CD4-positive, alpha-beta T cell (primary cell): ENCODE data around the gene FARS2. TPM values are rescaled to one million over a fixed set of nuclear protein-coding genes. Genes with fewer than 3 reads are reported as not detected.

Experiments used
- ATAC-seq: fragments of 200-7000 bp; cut with Tn5 transposase; one replicate; pipeline ENCODE4 v1.10.0; 2022; ENCODE audit warnings: mild to moderate bottlenecking; ENCODE audit not compliant: poor library complexity
- CTCF ChIA-PET: fragments of 350-600 bp; sonication (Branson Sonifier 250); formaldehyde crosslinking; loops from one replicate; lab custom pipeline; 2021; ENCODE audit warnings: antibody characterized with exemption, inconsistent platforms; lab: Charles Lee
- POLR2A ChIA-PET: fragments of 350-600 bp; sonication (Branson Sonifier 250); formaldehyde crosslinking; loops from one replicate; lab custom pipeline; 2021; ENCODE audit warnings: antibody characterized with exemption, inconsistent platforms; lab: Charles Lee
- DNase-seq, 14 experiments: peaks; one replicate each; pipeline ENCODE4 v3.0.0-alpha.2; 2013 to 2020; ENCODE audit warnings: mixed read lengths in 2 of 14
- H3K27ac ChIP-seq, 2 donors: one replicate each; pipeline versions ENCODE4 v1.5.1 to v1.7.0; 2013; ENCODE audit warnings: low read length in 2 of 2, low read depth in 1 of 2, mild to moderate bottlenecking in 1 of 2
- H3K27me3 ChIP-seq, 2 experiments: 1 replicate in 1 of 2; 2 replicates in 1 of 2; pipeline versions ENCODE4 v1.6.1 to v1.7.0; 2013; ENCODE audit warnings: low read length in 2 of 2, control low read depth in 1 of 2, mild to moderate bottlenecking in 1 of 2, moderate library complexity in 1 of 2; ENCODE audit not compliant: insufficient read depth in 2 of 2, control insufficient read depth in 1 of 2
- H3K36me3 ChIP-seq: one replicate; pipeline ENCODE4 v1.6.1; 2013; ENCODE audit warnings: low read length, control low read depth; ENCODE audit not compliant: insufficient read depth
- H3K4me1 ChIP-seq: one replicate; pipeline ENCODE4 v1.6.1; 2013; ENCODE audit warnings: low read length, control low read depth; ENCODE audit not compliant: insufficient read depth
- H3K4me3 ChIP-seq: one replicate; pipeline ENCODE4 v1.5.1; 2013; ENCODE audit warnings: mild to moderate bottlenecking, low read length, moderate library complexity
- H3K9me3 ChIP-seq, 2 experiments: 1 replicate in 1 of 2; 2 replicates in 1 of 2; pipeline versions ENCODE4 v1.6.1 to v1.7.0; 2013; ENCODE audit warnings: low read length in 2 of 2, mild to moderate bottlenecking in 2 of 2, control low read depth in 1 of 2, moderate library complexity in 1 of 2; ENCODE audit not compliant: control insufficient read depth in 1 of 2, insufficient read depth in 1 of 2
- H3K27ac Mint-ChIP-seq: one replicate; pipeline ENCODE4 v1.8.0; 2020; ENCODE audit warnings: mixed read lengths
- H3K27me3 Mint-ChIP-seq: one replicate; pipeline ENCODE4 v1.8.0; 2021; ENCODE audit warnings: mixed read lengths
- H3K36me3 Mint-ChIP-seq: one replicate; pipeline ENCODE4 v1.8.0; 2021; ENCODE audit warnings: low read depth, mixed read lengths
- H3K4me1 Mint-ChIP-seq: one replicate; pipeline ENCODE4 v1.8.0; 2021; ENCODE audit warnings: low read depth, mixed read lengths
- H3K4me3 Mint-ChIP-seq: one replicate; pipeline ENCODE4 v1.8.0; 2020; ENCODE audit warnings: mild to moderate bottlenecking, mixed read lengths
- H3K9me3 Mint-ChIP-seq: one replicate; pipeline ENCODE4 v1.8.0; 2020; ENCODE audit warnings: mixed read lengths
- CTCF ChIP-seq: fragments of 200-600 bp; IDR thresholded peaks from one replicate; pipeline ENCODE4 v1.8.0; 2022; ENCODE audit warnings: antibody characterized with exemption, mild to moderate bottlenecking
- intact Hi-C, 2 experiments: fragments of 100-400 bp; cut with DNase I in 1 of 2; cut with micrococcal nuclease in 1 of 2; formaldehyde crosslinking; loops; one replicate each; pipeline versions ENCODE4 v1.15.1 to v1.9.0; 2023 to 2025; cut with DNase I, micrococcal nuclease
- total RNA-seq, 174 experiments: library from RNA in 2 of 174; stranded (reverse) in 2 of 174; gene quantifications; one replicate each; pipeline ENCODE4 v1.2.3 and lab custom pipeline; 2021 to 2026

The FARS2 gene
- total RNA-seq, 2 experiments from 2014 or later: 12.6 to 12.8 TPM

- Mint-ChIP-seq H3K27me3 (no peaks in the 10 kb centered on the region), H3K27ac (no peak overlapping the region), H3K4me1 (peaks cover 19% of the 10 kb centered on the region), H3K4me3 (no peak overlapping the region), H3K36me3 (no peaks in the 10 kb centered on the region), H3K9me3 (no peaks in the 10 kb centered on the region)
- Histone ChIP-seq H3K4me3 (no peak overlapping the region), H3K4me1 (peaks cover 4% of the 10 kb centered on the region), H3K27ac (no peak overlapping the region), H3K36me3 (no peaks in the 10 kb centered on the region), H3K9me3 (peaks cover 0 to 5% of the 10 kb centered on the region in 2 experiments), H3K27me3 (no peaks in the 10 kb centered on the region)
- ChIA-PET POLR2A (no interaction called here), CTCF (no interaction called here)
- no peak for TF ChIP-seq CTCF
- DNase-seq (no peak), ATAC-seq (no peak)
- intact Hi-C loops: no loop called here
Measured at GRCh38 chr6:5783584-5784089, 522.3 kb downstream of the FARS2 start.

GRCh38 chr6:5785249-5785648 is 523.9 kb downstream of the FARS2 start:
- no peaks in the 10 kb centered on the region for H3K9me3 ChIP-seq
- intact Hi-C loops: no loop called here
- no peaks in the 10 kb centered on the region for H3K27me3 Mint-ChIP-seq
- H3K9me3 Mint-ChIP-seq: no peaks in the 10 kb centered on the region
- ChIA-PET POLR2A (no interaction called here), CTCF (interaction anchor here (1.0 kb wide), 1 partner anchor 61 kb away, joined by 3 read pairs; no protein-coding TSS in a partner anchor)
- ATAC-seq (no peak), DNase-seq (no peak)
- no peaks in the 10 kb centered on the region for H3K36me3 ChIP-seq
- peaks cover 4% of the 10 kb centered on the region for H3K4me1 ChIP-seq
- H3K4me1 Mint-ChIP-seq: peaks cover 19% of the 10 kb centered on the region
- no peak overlapping the region for H3K4me3 Mint-ChIP-seq
- H3K36me3 Mint-ChIP-seq: no peaks in the 10 kb centered on the region
- no peak for TF ChIP-seq CTCF
- H3K27ac ChIP-seq: no peak overlapping the region
- no peaks in the 10 kb centered on the region for H3K27me3 ChIP-seq
- no peak overlapping the region for H3K27ac Mint-ChIP-seq
- no peak overlapping the region for H3K4me3 ChIP-seq

- H3K4me1 ChIP-seq: peaks cover 4% of the 10 kb centered on the region
- Mint-ChIP-seq H3K27ac (no peak overlapping the region), H3K27me3 (no peaks in the 10 kb centered on the region), H3K36me3 (no peaks in the 10 kb centered on the region), H3K4me3 (no peak overlapping the region), H3K4me1 (peaks cover 19% of the 10 kb centered on the region), H3K9me3 (no peaks in the 10 kb centered on the region)
- TF ChIP-seq CTCF: no peak
- ATAC-seq (no peak), DNase-seq (no peak)
- H3K36me3 ChIP-seq: no peaks in the 10 kb centered on the region
- POLR2A ChIA-PET: interaction anchor here (0.6 kb wide), 1 partner anchor 315 kb away, joined by 3 read pairs; no protein-coding TSS in a partner anchor
- intact Hi-C loops: no loop called here
- H3K9me3 ChIP-seq: no peaks in the 10 kb centered on the region
- H3K27ac ChIP-seq: no peak overlapping the region
- no peaks in the 10 kb centered on the region for H3K27me3 ChIP-seq
- CTCF ChIA-PET: no interaction called here
- H3K4me3 ChIP-seq: no peak overlapping the region
Measured at GRCh38 chr6:5786321-5786968, 525.1 kb downstream of the FARS2 start.
